Measurements from ENCODE around the gene CNTN4. TPM values are rescaled to one million over a fixed set of nuclear protein-coding genes. Genes with fewer than 3 reads are reported as not detected.

The CNTN4 gene
- polyA plus RNA-seq, 1 donor (not counting 4 experiments of a cell fraction or from before 2014, with no cell fraction given) = not detected

- dilution Hi-C loops (cut with MboI; ENCODE audit: extremely low pct_ligation_motif_present, low sequenced_read_pairs) = no loop called here
These were observed 544.9 kb downstream of the CNTN4 start for GRCh38 chr3:2643606-2644005.

GRCh38 chr3:2645001-2645400 lies 546.3 kb downstream of the CNTN4 start:
- Histone ChIP-seq H2AFZ (ENCODE audit: control insufficient read depth, low read length) (no peak overlapping the region), H3K27me3 (ENCODE audit: control insufficient read depth, extremely low read depth, insufficient read depth, low read length) (no peaks in the 10 kb centered on the region), H3K27ac (ENCODE audit: control insufficient read depth, insufficient read depth, low read length) (no peak overlapping the region), H4K20me1 (ENCODE audit: control insufficient read depth, extremely low read depth, insufficient read depth, low read length) (no peaks in the 10 kb centered on the region), H3K36me3 (ENCODE audit: control insufficient read depth in 2 of 2, extremely low read depth in 1 of 2, insufficient read depth in 2 of 2, low read length in 2 of 2) (no peaks in the 10 kb centered on the region), H3K4me1 (ENCODE audit: control insufficient read depth, extremely low read depth, insufficient read depth, low read length) (no peaks in the 10 kb centered on the region), H3K9me3 (ENCODE audit: control insufficient read depth, low read depth, low read length) (no peaks in the 10 kb centered on the region), H3K4me2 (ENCODE audit: control insufficient read depth, extremely low read depth, insufficient read depth, low read depth, low read length) (no peak overlapping the region), H3K79me2 (ENCODE audit: control insufficient read depth, insufficient read depth, low read length) (no peaks in the 10 kb centered on the region), H3K9me1 (ENCODE audit: control insufficient read depth, extremely low read depth, insufficient read depth, low read length) (no peaks in the 10 kb centered on the region), H3K9ac (ENCODE audit: control insufficient read depth, extremely low read depth, insufficient read depth, low read length) (no peak overlapping the region), H3K4me3 (ENCODE audit: control insufficient read depth in 2 of 3, extremely low read depth in 1 of 3, insufficient read depth in 2 of 3, low read depth in 1 of 3, low read length in 3 of 3) (no peak overlapping the region)
- DNase-seq (ENCODE audit: low read depth, low spot score) = no peak
- TF ChIP-seq EZH2 (IDR thresholded peaks at IDR 0.05; ENCODE audit: low read length) (no peak), CTCF (optimal IDR thresholded peaks at IDR 0.05 in 1 of 3, IDR thresholded peaks at IDR 0.05 in 1 of 3, conservative IDR thresholded peaks at IDR 0.05 in 1 of 3; ENCODE audit: extremely low read depth in 1 of 3, insufficient read depth in 2 of 3, low read length in 3 of 3) (no peak)
- dilution Hi-C loops (cut with MboI; ENCODE audit: extremely low pct_ligation_motif_present, low sequenced_read_pairs) = no loop called here
- FAIRE-seq = no peak

More at GRCh38 chr3:2643606-2644005, 544.9 kb downstream of the CNTN4 start:
- H4K20me1 ChIP-seq (ENCODE audit: control insufficient read depth, extremely low read depth, insufficient read depth, low read length) = no peaks in the 10 kb centered on the region
- no peak overlapping the region for H3K27ac ChIP-seq (ENCODE audit: control insufficient read depth, insufficient read depth, low read length)
- H3K4me3 ChIP-seq (ENCODE audit: control insufficient read depth in 2 of 3, extremely low read depth in 1 of 3, insufficient read depth in 2 of 3, low read depth in 1 of 3, low read length in 3 of 3) = no peak overlapping the region
- no peaks in the 10 kb centered on the region for H3K9me3 ChIP-seq (ENCODE audit: control insufficient read depth, low read depth, low read length)
- H2AFZ ChIP-seq (ENCODE audit: control insufficient read depth, low read length) = no peak overlapping the region
- H3K9me1 ChIP-seq (ENCODE audit: control insufficient read depth, extremely low read depth, insufficient read depth, low read length) = no peaks in the 10 kb centered on the region
- no peaks in the 10 kb centered on the region for H3K4me1 ChIP-seq (ENCODE audit: control insufficient read depth, extremely low read depth, insufficient read depth, low read length)
- FAIRE-seq (no peak), DNase-seq (ENCODE audit: low read depth, low spot score) (no peak)
- TF ChIP-seq CTCF (optimal IDR thresholded peaks at IDR 0.05 in 1 of 3, IDR thresholded peaks at IDR 0.05 in 1 of 3, conservative IDR thresholded peaks at IDR 0.05 in 1 of 3; ENCODE audit: extremely low read depth in 1 of 3, insufficient read depth in 2 of 3, low read length in 3 of 3) (no peak), EZH2 (IDR thresholded peaks at IDR 0.05; ENCODE audit: low read length) (no peak)
- no peaks in the 10 kb centered on the region for H3K36me3 ChIP-seq (ENCODE audit: control insufficient read depth in 2 of 2, extremely low read depth in 1 of 2, insufficient read depth in 2 of 2, low read length in 2 of 2)
- H3K27me3 ChIP-seq (ENCODE audit: control insufficient read depth, extremely low read depth, insufficient read depth, low read length) = no peaks in the 10 kb centered on the region
- no peak overlapping the region for H3K4me2 ChIP-seq (ENCODE audit: control insufficient read depth, extremely low read depth, insufficient read depth, low read depth, low read length)
- no peak overlapping the region for H3K9ac ChIP-seq (ENCODE audit: control insufficient read depth, extremely low read depth, insufficient read depth, low read length)
- no peaks in the 10 kb centered on the region for H3K79me2 ChIP-seq (ENCODE audit: control insufficient read depth, insufficient read depth, low read length)

All from keratinocyte (primary cell).